ENCODE measurements around the gene EDEM3.
"Not testable (repeated sequence)": the region's sequence is repeated elsewhere in the genome, so short reads cannot be mapped to it uniquely, and the experiment has no call there.

The EDEM3 gene

DNA sequence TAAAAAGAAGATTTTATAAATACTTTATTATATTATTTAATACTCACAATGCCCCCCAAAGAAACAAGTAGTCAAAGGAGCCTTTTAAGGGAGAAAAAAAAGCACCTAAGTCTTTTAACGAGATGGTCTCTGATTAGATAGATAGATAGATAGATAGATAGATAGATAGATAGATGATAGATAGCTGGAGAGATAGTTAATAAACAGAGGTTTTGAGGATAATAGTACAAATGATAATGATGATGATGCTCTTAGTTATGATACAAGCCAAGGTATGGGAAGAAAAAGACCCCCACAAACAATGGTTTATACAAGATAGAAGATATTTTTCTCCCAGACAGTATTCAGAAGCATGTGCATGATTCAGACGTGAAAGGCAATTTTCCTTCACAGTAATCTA, 14.6 kb upstream of the EDEM3 start:
- DNase-seq: no peak

GRCh38 chr1:184768467-184768866, 13.8 kb upstream of the EDEM3 start:
- DNase-seq: no peak

- peak in 1 of 3 experiments; percentile 9 for DNase-seq
Observed at GRCh38 chr1:184767591-184767990, 12.9 kb upstream of the EDEM3 start.

- no peak for DNase-seq
Observed at GRCh38 chr1:184764483-184764882, 9.8 kb upstream of the EDEM3 start.

DNA sequence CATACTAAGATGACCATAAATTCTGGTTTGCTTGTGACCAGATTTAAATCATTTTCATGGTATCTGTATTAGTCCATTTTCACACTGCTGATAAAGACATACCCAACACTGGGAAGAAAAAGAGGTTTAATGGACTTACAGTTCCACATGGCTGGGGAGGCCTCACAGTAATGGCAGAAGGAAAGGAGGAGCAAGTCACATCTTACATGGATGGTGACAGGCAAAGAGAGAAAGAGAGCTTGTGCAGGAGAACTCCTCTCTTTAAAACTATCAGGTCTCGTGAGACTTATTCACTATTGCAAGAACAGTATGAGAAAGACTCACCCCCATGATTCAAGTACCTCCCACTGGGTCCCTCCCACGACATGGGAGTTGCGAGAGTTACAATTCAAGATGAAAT, 8.9 kb upstream of the EDEM3 start:
- DNase-seq: not testable (repeated sequence)

DNA sequence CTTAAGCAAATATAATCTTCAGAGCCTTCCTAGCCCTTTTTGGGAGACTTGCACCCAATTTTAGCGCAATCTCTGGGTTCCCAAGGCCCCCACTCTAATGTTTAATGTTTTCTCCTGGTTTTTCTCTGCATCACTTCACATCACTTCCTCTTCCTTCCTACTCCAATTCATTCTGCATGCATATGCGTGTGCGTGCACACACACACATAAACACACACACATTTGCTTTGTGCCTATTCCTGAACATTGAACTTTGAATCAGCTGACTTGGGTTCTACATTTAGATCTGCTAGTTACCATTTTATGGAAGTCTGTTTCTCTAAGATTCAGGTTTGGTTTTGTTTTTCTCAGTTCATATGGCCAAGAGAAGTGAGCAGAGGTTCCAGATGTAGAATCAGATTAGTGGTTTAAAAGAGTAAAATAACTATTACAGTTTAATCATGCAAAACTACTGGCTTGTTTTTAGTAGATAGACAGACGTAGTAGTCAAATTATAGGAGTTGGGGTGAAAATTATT, 7.4 kb upstream of the EDEM3 start:
- no peak for DNase-seq

GRCh38 chr1:184759651-184760050, 5.0 kb upstream of the EDEM3 start:
- no peak for DNase-seq

- no peak for DNase-seq
Observed at GRCh38 chr1:184759112-184759511, 4.5 kb upstream of the EDEM3 start.

- no peak for DNase-seq
Observed at GRCh38 chr1:184757891-184758290, 3.2 kb upstream of the EDEM3 start.

DNA sequence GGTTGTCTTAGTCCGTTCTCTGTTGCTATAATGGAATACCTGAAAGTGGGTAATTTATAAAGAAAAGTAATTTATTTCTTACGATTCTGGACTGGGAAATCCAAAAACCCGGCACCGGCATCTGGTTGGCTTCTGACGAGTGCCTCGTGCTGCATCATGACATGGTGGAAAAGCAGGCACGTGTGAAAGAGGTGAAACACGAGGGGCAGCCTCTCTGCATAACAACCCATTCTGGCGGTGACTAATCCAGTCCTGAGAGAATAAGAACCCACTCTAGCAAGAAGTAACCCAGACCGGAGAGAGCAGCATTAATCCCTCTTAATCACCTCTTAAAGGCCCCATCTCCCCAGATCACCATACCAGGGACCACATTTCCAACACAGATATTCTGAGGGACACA, 2.7 kb upstream of the EDEM3 start:
- no peak for DNase-seq

GRCh38 chr1:184755226-184756065, 788 bp upstream of the EDEM3 start:
- peak; percentile 47 to 77 (median 61) for DNase-seq

- DNase-seq: peak; percentile 63 to 83 (median 83)
Observed at GRCh38 chr1:184753608-184754475, 816 bp downstream of the EDEM3 start.

DNA sequence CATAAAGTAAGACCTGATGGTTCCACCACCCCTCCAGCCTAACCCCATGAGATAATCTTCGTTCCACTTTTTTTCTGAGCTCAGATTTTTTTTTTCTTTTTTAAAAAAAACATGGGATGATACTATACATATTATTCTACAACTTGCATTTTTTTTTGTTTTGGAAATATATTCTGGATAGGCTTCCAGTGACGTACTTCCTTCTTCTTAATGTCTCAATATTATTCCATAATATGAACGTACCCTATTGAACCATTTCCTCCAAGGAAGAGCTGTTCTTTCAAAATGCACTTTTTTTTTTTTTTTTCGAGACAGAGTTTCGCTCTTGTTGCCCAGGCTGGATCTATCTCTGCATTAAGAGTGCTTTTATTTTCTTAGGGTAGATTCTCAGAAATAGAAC, 1.5 kb downstream of the EDEM3 start:
- no peak for DNase-seq

DNA sequence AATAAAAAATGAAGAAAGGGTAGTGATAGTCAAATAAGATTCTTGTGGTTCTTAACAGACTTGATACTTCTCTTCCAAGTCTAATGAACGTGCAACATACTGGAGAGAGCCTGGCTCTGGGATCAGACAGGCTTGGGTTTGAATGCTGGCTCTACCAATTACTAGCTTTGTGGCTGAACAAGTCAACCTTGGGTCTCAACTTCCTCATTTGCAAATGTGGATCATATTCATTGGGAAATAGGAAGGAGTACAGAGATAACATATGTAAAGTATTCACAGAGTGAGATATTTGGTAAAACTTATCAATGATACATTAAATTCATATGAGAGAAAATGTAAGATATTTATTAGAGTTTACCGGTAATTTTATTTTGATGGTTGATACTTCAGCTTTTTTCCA, 2.0 kb downstream of the EDEM3 start:
- no peak for DNase-seq

DNA sequence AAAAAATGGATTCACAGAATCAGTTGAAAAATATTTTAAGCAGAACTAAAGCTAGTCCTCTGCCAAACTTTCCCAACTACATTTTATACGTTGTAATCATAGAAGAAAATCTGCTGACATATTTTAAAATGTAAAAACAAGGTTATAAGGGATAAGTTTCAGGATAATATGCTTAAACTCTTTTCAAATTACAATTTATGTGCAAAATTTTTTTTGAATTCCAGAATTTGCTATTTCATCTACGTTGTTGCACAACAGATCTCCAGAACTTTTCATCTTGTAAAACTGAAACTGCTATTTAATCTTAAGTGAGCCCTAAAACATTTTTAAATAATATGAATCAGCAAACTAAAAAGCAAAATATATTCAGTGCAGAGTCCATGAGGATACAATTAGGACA, 5.9 kb downstream of the EDEM3 start:
- no peak for DNase-seq

DNA sequence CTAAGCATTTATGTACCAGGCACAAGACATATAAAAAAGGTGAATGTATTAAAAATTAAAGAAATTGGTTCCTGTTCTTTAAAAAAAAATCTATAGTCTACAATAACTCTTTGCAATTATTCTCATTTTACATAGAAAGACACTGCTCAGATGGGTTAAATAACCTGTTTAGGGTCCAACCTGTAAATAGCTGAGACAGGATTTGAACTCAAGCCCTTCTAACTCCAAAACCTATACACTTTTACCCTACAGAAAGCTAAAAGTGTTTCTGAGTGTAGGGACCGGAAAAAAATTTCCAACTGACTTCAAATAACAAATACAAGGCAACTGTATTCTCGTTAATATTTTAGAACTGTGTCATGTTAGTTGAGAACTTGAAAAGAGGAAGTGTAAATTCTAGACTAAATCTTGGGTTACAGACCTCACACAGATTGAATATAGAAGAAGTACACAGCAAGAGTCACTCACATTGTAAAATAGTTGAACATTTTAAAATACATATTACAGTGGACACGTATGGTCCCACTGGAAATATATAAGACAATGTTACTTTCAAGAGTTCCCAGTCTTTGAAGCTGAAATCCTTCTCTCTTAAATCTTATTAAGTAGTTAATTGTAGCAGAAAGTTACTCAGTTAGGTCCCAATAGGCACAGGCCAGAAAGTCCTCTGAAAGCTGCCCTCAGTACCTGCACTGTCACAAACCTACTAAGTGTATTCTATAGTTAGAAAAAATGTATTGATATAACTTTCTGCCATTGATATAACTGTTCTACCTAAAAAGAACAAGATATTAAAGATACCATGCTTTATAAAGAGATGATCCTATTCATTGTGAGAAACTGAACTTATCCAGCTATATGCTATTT, 7.3 kb downstream of the EDEM3 start:
- no peak for DNase-seq

DNA sequence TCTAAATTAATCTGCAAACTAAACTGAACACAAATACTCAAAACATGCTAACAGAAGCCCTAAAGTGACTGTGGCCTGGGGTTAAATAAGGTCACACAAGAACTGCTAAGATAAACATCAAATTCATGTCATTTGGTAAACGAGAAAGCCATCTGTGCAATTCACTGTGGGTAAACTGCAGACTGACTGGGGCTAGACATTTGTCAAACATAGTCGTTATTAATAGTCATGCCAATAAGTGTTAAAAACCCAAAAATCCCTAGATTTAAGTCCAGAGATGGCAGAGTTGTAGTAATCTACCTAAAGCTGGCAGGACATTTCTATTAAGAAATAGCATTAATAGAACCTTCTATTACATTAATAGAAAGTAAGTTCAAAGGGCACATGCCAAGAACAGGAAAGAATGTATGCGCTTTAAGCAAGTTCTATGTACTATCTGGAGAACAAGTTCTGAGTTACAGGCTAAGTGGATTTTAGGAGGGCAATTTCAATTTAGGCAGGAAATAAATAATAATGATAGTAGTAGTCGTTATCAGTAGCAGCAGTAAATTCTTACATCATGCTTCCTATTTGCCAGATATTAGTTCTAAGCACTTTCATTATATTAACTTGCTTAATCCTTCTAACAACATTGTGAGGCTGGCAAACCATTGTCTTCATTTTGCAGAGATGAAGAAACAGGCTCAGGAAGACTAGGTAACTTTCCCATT, 8.6 kb downstream of the EDEM3 start:
- DNase-seq: peak in 1 of 3 experiments; percentile 37

- no peak for DNase-seq
Observed at GRCh38 chr1:184745110-184745509, 9.5 kb downstream of the EDEM3 start.

GRCh38 chr1:184743062-184743756, 11.4 kb downstream of the EDEM3 start:
- peak in 1 of 3 experiments; percentile 17 for DNase-seq

DNA sequence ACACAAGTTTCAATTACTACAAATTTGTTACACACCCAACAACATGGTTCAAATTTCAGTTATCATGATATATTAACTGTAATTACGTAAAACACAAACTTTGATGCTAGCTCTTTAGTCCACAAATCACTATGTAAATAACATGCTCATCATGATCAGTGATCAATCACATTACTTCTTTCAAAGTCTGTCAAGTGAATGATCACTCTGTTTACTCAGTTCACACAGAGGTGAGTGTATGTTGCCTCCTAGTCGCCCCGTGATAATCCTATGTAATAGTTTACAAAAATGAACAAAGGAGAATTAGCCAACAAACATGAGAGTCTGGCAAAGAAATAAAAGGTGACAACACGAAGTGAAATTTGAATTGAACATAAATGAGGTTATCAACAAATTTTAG, 14.3 kb downstream of the EDEM3 start:
- DNase-seq: peak in 2 of 3 experiments; percentile 18 to 73

GRCh38 chr1:184739796-184740195, 14.9 kb downstream of the EDEM3 start:
- peak in 2 of 3 experiments; percentile 8 to 43 for DNase-seq
